Ectodermal cell (in vitro differentiated cells): ENCODE results near the gene CARD16.

ENCODE experiments used
- H3K27ac ChIP-seq: 2 replicates; pipeline ENCODE4 v1.7.0; 2013; ENCODE audit warnings: mild to moderate bottlenecking, low read depth, low read length; ENCODE audit not compliant: insufficient read depth, poor library complexity, severe bottlenecking
- H3K27me3 ChIP-seq: 2 replicates; pipeline ENCODE4 v1.7.0; 2013; ENCODE audit warnings: mild to moderate bottlenecking, low read length; ENCODE audit not compliant: insufficient read depth, control insufficient read depth, poor library complexity, severe bottlenecking
- H3K36me3 ChIP-seq: one replicate; pipeline ENCODE4 v1.7.0; 2013; ENCODE audit warnings: low read length; ENCODE audit not compliant: control insufficient read depth, insufficient read depth
- H3K4me1 ChIP-seq: one replicate; pipeline ENCODE4 v1.7.0; 2013; ENCODE audit warnings: low read length; ENCODE audit not compliant: control insufficient read depth, insufficient read depth
- H3K4me3 ChIP-seq: 2 replicates; pipeline ENCODE4 v1.7.0; 2013; ENCODE audit warnings: low read depth, low read length, control low read depth; ENCODE audit not compliant: insufficient read depth
- H3K9me3 ChIP-seq: 2 replicates; pipeline ENCODE4 v1.7.0; 2013; ENCODE audit warnings: mild to moderate bottlenecking, low read length, moderate library complexity; ENCODE audit not compliant: control insufficient read depth
- WGBS, 2 experiments: methylation state at CpG; one replicate each; pipeline ENCODE4 v1.1.7; 2013; ENCODE audit warnings: missing lambda C conversion rate in 2 of 2; 5-methylcytosine and 5-hydroxymethylcytosine counted together

CARD16 gene

DNA sequence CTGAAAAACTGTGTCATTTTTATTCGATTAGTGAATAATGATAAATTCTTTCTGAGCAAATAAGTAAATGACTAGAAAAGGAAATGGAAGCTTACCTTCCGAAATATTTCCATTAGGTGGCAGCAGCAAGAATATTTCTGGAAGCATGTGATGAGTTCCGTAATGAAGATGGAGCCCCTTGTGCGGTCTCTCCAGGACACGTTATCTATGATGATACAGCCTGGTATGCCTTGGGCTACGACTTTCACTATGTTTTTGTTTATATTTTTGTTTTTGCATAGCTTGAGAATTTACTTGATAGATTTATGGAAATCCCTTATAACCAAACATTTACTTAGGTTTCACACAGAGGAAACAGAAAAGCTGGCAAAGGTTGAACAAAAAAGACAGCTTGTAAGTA, 47.8 kb downstream of the CARD16 start:
- Histone ChIP-seq H3K4me3 (no peak overlapping the region), H3K27me3 (no peaks in the 10 kb centered on the region), H3K9me3 (no peaks in the 10 kb centered on the region), H3K4me1 (no peaks in the 10 kb centered on the region), H3K27ac (no peak overlapping the region), H3K36me3 (no peaks in the 10 kb centered on the region)
- 92 to 95% methylated on average over 6 of the region's 6 CpGs for WGBS, 2 experiments

DNA sequence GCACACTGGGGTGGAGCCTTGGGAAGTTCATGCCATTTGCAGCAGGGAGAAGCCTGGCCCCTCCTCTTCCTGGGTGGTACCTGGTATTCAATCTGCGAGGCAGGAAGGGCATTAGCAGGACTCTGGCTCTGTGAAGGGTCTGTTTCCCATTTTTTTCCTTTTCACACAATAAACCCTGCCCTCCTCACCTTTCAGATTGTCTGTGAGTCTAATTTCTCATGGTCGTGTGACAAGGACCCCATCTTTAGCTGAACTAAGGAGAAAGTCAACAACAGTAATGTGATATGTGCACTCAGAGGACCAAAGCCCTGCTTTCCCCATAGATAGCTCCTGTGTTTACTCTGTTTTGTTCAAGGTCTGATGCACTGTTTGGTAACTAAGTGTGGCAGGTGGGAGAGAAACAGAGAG, 50.1 kb downstream of the CARD16 start:
- no peaks in the 10 kb centered on the region for H3K27me3 ChIP-seq
- no peak overlapping the region for H3K4me3 ChIP-seq
- WGBS, 2 experiments: 88 to 93% methylated on average over 2 of the region's 2 CpGs
- H3K4me1 ChIP-seq: no peaks in the 10 kb centered on the region
- no peaks in the 10 kb centered on the region for H3K36me3 ChIP-seq
- no peak overlapping the region for H3K27ac ChIP-seq
- no peaks in the 10 kb centered on the region for H3K9me3 ChIP-seq

DNA sequence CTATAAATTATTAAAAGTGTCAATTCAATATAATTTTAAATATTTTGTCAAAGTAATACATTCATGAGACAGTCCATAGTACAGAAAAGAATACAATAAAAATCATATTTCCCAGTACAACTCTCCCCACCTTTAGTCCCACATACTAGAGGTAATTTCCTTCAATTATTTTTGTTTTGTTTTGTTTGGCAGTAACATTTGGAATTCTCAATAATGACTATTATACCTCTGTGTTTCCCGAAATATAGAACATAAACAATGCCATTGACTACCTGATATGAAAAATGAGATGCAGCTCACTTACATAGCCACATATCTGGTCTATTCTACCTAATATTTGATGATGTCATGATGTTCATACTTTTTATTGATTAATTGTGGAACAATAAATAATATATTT, 52.4 kb downstream of the CARD16 start:
- Histone ChIP-seq H3K9me3 (no peaks in the 10 kb centered on the region), H3K36me3 (no peaks in the 10 kb centered on the region), H3K4me3 (no peak overlapping the region), H3K27ac (no peak overlapping the region), H3K4me1 (no peaks in the 10 kb centered on the region), H3K27me3 (no peaks in the 10 kb centered on the region)
- WGBS, 2 experiments: no CpG with 5 or more reads among the region's 1 CpG

DNA sequence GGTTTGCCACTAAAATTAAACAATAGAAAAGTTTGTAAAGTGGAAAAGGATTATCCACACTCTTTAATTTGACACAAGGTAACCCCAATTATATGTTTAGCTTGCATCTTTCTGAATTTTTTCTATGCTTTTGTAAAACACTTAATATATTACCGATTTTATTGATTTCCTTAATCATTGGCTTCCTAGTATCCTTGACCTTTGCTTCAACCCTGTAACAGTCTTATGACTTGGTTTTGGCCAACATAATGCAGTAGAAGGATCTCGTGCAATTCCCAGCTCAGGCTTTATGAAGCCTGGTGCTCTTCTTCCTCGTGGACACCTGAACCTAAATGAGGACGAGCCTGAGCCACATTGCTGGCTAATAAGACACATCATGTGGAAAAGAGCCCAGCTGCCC, 53.1 kb downstream of the CARD16 start:
- WGBS, 2 experiments: 89 to 93% methylated on average over 4 of the region's 4 CpGs
- H3K4me1 ChIP-seq: no peaks in the 10 kb centered on the region
- no peaks in the 10 kb centered on the region for H3K27me3 ChIP-seq
- no peak overlapping the region for H3K4me3 ChIP-seq
- no peaks in the 10 kb centered on the region for H3K9me3 ChIP-seq
- H3K36me3 ChIP-seq: no peaks in the 10 kb centered on the region
- H3K27ac ChIP-seq: no peak overlapping the region
